Peyer's patch (tissue), 4 donors: ENCODE results near the gene PARD3B. TPM values are rescaled to one million over a fixed set of nuclear protein-coding genes. Genes with fewer than 3 reads are reported as not detected.

Experiments used
- DNase-seq, 3 donors: peaks; one replicate each; pipeline ENCODE4 v3.0.0-alpha.2; 2017 to 2019
- H3K27ac ChIP-seq, 4 donors: fragments of 200-600 bp; sonication (generic); one replicate each; pipeline ENCODE4 v1.5.1; 2016 to 2019
- H3K27me3 ChIP-seq, 2 donors: fragments of 200-600 bp; sonication (generic); one replicate each; pipeline ENCODE4 v1.5.1; 2019
- H3K36me3 ChIP-seq, 3 donors: fragments of 200-600 bp; sonication (generic); one replicate each; pipeline ENCODE4 v1.5.1; 2016 to 2019
- H3K4me1 ChIP-seq, 4 donors: fragments of 200-600 bp; sonication (generic); one replicate each; pipeline ENCODE4 v1.5.1; 2016 to 2019
- H3K4me3 ChIP-seq, 4 donors: fragments of 200-600 bp; sonication (generic); 1 replicate in 3 of 4; 2 replicates in 1 of 4; pipeline ENCODE4 v1.5.1; 2016 to 2019; ENCODE audit warnings: mild to moderate bottlenecking in 1 of 4
- H3K9me3 ChIP-seq, 4 donors: fragments of 200-600 bp; sonication (generic); one replicate each; pipeline ENCODE4 v1.5.1; 2016 to 2019; ENCODE audit warnings: mild to moderate bottlenecking in 1 of 4
- CTCF ChIP-seq, 6 experiments: fragments of 450-650 bp in 4 of 6; fragments of 200-600 bp in 2 of 6; sonication (generic) in 1 of 6; IDR thresholded peaks; one replicate each; pipeline ENCODE4 v1.5.1; 2017 to 2019; ENCODE audit warnings: antibody characterized with exemption in 6 of 6, mild to moderate bottlenecking in 3 of 6, moderate library complexity in 1 of 6
- POLR2A ChIP-seq, 2 donors: fragments of 450-650 bp; IDR thresholded peaks; one replicate each; pipeline ENCODE4 v1.5.1; 2017; ENCODE audit warnings: antibody characterized with exemption in 2 of 2, mild to moderate bottlenecking in 2 of 2, moderate library complexity in 2 of 2
- total RNA-seq, 4 donors: library from RNA; depleted of rRNA; stranded (reverse); fragments of >200 nt; gene quantifications; one replicate each; pipeline ENCODE4 v1.1.0, GENCODE V29; 2016

The PARD3B gene
- total RNA-seq, 4 donors from 2014 or later = 19.6 to 52.0 (median 40.6) TPM

GRCh38 chr2:205020673-205021072 is 475.4 kb downstream of the PARD3B start:
- H3K4me1 ChIP-seq = no peaks in the 10 kb centered on the region
- H3K27ac ChIP-seq = no peak overlapping the region
- no peaks in the 10 kb centered on the region for H3K9me3 ChIP-seq
- no peak for DNase-seq
- TF ChIP-seq POLR2A (IDR thresholded peaks at IDR 0.05) = no peak
- no peak for TF ChIP-seq CTCF (IDR thresholded peaks at IDR 0.05)
- H3K36me3 ChIP-seq = no peaks in the 10 kb centered on the region
- H3K4me3 ChIP-seq = no peak overlapping the region
- no peaks in the 10 kb centered on the region for H3K27me3 ChIP-seq

- no peak overlapping the region for H3K27ac ChIP-seq
- H3K9me3 ChIP-seq = no peaks in the 10 kb centered on the region
- no peaks in the 10 kb centered on the region for H3K36me3 ChIP-seq
- H3K27me3 ChIP-seq = no peaks in the 10 kb centered on the region
- H3K4me1 ChIP-seq = no peaks in the 10 kb centered on the region
- TF ChIP-seq CTCF (IDR thresholded peaks at IDR 0.05) (no peak), POLR2A (IDR thresholded peaks at IDR 0.05) (no peak)
- H3K4me3 ChIP-seq = no peak overlapping the region
- DNase-seq = no peak
These were observed 477.6 kb downstream of the PARD3B start for GRCh38 chr2:205022841-205023240.

- TF ChIP-seq POLR2A (IDR thresholded peaks at IDR 0.05) (no peak), CTCF (IDR thresholded peaks at IDR 0.05) (no peak)
- no peak overlapping the region for H3K4me3 ChIP-seq
- no peaks in the 10 kb centered on the region for H3K4me1 ChIP-seq
- DNase-seq = peak in 2 of 3 donors; percentile 15 to 48
- H3K36me3 ChIP-seq = no peaks in the 10 kb centered on the region
- no peak overlapping the region for H3K27ac ChIP-seq
- no peaks in the 10 kb centered on the region for H3K9me3 ChIP-seq
- H3K27me3 ChIP-seq = no peaks in the 10 kb centered on the region
These were observed 479.7 kb downstream of the PARD3B start for GRCh38 chr2:205024822-205025518.

- Histone ChIP-seq H3K4me1 (no peaks in the 10 kb centered on the region), H3K4me3 (no peak overlapping the region), H3K27me3 (no peaks in the 10 kb centered on the region), H3K9me3 (no peaks in the 10 kb centered on the region), H3K36me3 (no peaks in the 10 kb centered on the region), H3K27ac (no peak overlapping the region)
- DNase-seq = no peak
- no peak for TF ChIP-seq POLR2A (IDR thresholded peaks at IDR 0.05)
These were observed 480.4 kb downstream of the PARD3B start for GRCh38 chr2:205025580-205026240.

GRCh38 chr2:205030695-205031094 is 485.4 kb downstream of the PARD3B start:
- Histone ChIP-seq H3K9me3 (no peaks in the 10 kb centered on the region), H3K27me3 (no peaks in the 10 kb centered on the region), H3K36me3 (no peaks in the 10 kb centered on the region), H3K4me1 (no peaks in the 10 kb centered on the region), H3K4me3 (no peak overlapping the region), H3K27ac (no peak overlapping the region)
- no peak for TF ChIP-seq CTCF (IDR thresholded peaks at IDR 0.05)
- no peak for TF ChIP-seq POLR2A (IDR thresholded peaks at IDR 0.05)
- DNase-seq = no peak

- Histone ChIP-seq H3K27me3 (no peaks in the 10 kb centered on the region), H3K27ac (no peak overlapping the region), H3K36me3 (no peaks in the 10 kb centered on the region), H3K4me3 (no peak overlapping the region), H3K4me1 (no peaks in the 10 kb centered on the region), H3K9me3 (no peaks in the 10 kb centered on the region)
- no peak for DNase-seq
- TF ChIP-seq POLR2A (IDR thresholded peaks at IDR 0.05) = no peak
- TF ChIP-seq CTCF (IDR thresholded peaks at IDR 0.05) = no peak
These were observed 486.8 kb downstream of the PARD3B start for GRCh38 chr2:205032093-205032551.
